ENCODE results near the gene DTNA.

- no peak for TF ChIP-seq CTCF (IDR thresholded peaks at IDR 0.05)
- no peak for TF ChIP-seq POLR2A (IDR thresholded peaks at IDR 0.05)
Measured at GRCh38 chr18:34884436-34884835, 174.3 kb downstream of the DTNA start.

Data from adrenal gland (tissue), 5 donors.